NCI-H226 (cell line): ENCODE results near the gene SYT13.
A peak's percentile ranks its signal among the peaks of the same experiment; 100 is the strongest.

ENCODE experiments used
- DNase-seq: peaks from one replicate; pipeline ENCODE4 v3.0.0-alpha.2; 2015

Gene SYT13, protein sequence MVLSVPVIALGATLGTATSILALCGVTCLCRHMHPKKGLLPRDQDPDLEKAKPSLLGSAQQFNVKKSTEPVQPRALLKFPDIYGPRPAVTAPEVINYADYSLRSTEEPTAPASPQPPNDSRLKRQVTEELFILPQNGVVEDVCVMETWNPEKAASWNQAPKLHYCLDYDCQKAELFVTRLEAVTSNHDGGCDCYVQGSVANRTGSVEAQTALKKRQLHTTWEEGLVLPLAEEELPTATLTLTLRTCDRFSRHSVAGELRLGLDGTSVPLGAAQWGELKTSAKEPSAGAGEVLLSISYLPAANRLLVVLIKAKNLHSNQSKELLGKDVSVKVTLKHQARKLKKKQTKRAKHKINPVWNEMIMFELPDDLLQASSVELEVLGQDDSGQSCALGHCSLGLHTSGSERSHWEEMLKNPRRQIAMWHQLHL

DNA sequence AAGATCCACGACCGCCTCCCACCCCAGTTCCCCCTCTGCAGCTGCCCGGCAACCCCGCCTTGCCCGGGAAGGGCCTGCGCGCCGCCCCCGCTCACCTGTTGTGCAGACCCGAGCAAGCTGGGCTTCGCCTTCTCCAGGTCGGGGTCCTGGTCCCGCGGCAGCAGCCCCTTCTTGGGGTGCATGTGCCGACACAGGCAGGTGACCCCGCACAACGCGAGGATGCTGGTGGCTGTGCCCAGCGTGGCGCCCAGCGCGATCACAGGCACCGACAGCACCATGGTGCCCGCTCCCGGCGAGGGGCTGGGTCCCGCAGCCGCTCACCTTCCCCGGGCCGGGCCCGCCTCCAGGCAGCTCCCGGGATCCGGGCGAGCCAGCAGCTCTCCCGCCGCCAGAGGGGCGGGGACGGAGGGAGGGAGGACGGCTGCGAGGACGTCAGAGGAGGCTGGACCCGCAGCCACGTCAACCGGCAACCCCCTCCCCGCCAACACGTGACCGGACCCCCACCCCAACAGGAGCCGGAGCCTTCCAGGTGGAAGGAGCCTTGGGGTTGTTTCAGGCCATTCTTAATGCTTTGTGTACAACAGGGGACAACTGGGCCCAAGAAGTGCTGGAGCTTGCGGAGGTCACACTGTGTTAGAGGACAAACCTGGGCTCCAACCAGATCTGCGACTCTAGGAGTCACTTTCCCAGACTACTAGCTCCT lies at the start of gene SYT13:
SYT13 (minus strand) TSS at position 412 of the 703 bp plus-strand sequence; CDS start at position 278, 134 bp downstream.
- DNase-seq: no peak

DNA sequence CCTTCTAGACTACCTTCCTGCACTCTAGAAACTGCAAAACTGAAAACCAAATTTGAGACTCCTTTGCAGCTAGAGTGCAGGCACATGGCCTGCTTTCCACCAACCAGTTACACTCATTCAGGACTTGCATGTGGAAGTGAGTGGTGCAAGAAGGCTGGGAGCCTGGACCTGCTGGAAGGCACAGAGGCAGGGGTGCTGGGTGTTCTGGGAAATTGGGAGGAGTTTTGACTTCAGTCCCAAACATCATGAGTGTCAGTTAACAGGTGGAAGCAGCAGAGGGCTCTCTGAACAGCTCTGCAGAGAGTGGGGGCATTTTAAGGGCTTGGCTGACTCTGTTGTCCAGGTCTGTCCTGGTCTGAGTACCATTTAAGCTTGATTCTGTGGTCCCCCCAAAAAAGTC lies 49.3 kb upstream of the SYT13 start:
- DNase-seq: no peak

DNA sequence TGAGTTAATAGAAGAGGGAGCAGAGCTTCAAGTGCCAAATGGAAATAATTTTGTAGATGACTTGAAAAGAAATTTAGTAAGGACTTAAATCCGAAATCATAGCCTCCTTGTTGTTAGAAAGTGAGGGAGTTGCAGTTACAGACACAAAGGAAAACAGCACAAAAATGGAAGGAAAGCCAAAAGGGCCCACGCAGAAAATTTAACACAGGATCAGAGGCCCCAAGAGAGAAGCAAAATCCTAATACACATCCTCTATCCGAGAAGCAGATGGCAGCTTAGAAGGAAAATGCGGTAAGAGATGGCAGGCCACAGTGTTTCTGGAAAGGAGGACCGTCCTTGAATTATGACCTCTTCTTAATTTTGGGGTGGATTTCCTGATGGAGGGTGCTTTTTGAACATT lies 48.7 kb upstream of the SYT13 start:
- DNase-seq: no peak

DNA sequence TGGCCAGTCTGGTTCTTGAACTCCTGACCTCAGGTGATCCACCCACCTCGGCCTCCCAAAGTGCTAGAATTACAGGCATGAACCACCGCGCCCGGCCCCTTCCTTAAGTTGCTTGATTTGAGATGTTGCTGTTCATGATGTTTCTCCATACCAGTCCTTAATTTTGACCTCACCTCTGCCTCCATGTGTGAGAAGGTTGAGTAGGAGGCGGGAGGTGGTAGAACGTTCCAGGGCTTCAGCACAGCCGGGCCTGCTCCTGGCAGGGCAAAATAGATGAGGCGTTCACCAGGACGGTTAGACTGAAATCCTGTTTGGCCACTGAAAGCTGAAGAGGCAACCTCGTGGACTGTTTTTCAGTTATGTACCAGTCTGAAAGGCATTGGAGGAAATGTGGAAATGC lies 48.3 kb upstream of the SYT13 start:
- DNase-seq: no peak

DNA sequence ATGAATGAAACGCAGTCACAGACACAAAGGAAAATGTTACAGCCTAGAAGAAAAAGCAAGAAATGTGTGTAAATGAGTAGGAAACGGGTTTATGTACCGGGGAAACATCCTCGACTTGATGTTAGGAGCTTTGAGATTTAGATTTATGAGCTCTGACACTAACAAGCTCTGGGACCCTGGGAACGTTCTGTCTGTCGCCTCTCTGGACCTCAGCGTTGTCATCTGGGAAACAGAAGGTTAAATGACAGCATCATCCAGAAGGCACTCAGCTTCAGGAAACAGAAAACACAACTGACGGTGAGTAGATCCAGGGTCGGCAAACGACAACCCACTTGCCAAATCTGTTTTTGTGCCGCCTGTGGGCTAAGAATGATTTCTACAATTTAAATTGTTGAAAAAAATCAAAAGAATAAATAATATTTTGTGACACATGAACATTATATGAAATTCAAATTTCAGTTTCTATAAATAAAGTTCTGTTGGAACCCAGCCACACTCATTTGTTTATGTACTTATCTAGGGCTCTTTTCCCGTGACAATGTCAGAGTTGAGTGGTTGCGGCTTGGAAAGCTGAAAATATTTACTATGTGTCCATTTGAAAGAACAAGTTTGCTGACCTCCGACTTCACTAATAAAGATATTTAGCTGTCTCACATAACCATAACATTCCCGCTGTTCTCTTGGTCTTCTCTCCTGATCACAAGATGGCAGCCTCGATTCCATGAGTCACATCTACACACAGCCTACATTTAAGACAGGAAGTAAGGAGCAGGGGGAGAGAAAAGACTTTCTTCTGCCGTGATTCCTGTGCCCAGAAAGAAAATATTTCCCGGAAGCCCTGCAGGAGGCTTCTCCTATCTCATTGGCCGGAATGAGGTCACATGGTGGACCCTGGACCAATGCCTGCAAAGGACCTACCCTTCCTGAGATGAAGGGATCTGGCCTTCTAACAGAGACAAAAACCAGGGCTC lies 47.1 kb upstream of the SYT13 start:
- peak; percentile 8 for DNase-seq

DNA sequence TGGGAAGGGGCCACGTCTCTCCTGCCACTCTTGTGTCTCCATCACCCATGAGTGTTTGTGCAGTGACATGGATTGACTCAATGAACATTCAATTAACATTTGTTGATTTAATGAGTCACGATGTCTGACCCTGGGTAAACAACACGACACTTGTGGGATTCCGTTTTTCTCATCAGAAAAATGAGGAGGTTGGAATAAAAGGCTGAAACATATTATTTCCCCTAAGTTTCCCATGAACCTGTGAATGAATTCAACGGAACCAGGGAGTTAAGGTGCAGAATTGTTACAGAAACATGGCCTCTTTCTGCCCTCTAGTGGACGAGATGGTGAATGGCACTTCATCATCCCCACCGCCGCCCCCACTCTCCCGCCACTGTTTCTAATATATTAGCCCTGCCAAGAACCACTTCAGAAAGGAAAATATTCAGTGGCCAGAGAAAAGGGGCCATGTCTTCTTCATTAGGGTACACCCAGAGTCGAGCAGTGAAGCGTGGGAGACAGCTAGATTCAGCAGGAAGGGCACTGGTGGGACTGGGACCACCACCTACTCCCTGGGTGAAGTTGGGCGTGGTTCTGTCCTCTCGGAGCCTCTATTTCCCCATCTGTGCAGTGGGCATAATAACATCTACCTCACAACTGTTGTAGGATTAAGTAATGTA lies 46.3 kb upstream of the SYT13 start:
- no peak for DNase-seq

DNA sequence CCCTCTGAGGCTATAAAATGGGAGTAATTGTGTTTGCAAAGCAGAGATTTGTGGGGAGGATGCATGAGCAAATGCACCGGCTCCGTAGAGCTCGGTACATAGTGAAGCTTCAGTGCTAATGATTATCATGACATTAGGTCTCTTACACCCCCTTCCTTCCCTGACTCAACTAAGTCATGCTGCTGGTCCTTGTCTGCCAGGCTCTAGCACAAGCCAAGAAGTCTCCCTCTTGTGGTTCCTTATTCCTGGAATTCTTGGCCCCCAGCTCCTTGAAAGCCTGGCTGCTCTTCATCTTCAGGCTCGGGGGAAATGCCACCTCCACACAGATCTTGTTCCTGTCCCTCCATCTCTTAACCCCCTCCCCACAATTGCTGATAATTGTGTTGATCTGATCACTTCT lies 45.7 kb upstream of the SYT13 start:
- no peak for DNase-seq

DNA sequence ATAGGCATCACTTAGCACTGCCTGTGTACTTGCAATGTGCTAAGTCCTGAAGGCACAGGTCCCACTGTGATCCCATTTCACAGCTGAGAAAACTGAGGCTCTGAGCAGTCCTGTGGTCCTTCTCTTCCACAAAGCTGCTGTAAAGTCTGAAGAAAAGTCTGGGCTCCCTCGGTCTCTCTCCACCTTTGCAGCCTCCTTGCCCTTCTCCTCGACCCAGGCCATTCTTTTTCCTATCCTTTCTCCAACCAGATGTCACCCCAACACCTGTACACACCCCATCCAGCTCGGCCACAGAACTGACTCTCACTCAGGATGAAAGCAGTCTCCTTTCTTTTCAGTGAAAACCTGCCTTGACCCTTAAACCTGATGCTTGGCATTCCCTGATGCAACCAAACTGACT lies 42.6 kb upstream of the SYT13 start:
- no peak for DNase-seq

DNA sequence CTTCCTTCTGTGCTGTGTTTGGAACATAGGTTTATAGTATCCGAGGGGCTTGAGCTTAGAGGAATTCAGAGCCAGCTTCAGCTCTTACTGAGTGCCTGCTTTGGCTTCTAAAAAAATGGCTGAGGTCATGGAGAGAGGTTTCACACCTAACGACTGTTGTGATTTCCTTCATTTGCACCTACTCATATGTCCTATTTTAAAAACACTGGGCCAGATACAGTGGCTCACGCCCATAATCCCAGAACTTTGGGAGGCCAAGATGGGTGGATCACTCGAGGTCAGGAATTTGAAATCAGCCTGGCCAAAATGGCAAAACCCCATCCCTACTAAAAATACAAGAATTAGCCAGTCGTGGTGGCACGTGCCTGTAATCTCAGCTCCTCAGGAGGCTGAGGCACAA lies 38.3 kb upstream of the SYT13 start:
- DNase-seq: no peak

DNA sequence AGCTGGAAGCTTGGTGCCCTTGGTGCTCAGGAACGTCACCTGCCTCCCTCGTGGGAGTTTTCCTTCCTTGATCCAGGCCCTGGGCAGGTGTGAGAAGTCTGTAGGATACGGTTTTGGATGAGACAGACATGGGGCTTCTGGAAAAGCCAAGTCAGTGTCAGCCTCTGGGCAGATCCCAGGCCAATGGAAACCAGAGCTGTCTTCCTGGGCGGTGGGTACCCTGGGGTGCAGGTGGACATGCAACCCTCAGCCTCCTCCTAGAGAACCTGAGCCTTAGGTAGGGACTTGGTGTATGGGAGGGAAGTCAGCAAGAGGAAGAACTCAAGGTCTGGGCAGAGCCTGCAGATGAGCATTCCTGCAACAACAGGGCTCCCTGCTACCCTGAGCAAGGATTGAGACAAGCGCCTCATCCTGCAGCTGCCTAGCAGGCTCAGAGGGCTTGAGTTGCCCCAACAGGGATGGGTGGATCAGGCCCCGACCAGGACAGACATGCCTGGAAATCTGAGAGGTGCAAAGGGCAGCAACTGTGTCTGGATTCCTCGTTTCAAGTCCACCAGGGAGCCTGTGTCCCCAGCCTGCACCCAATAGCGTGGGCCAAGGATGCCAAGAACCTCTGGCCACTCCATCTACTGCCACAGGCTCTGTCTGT lies 37.6 kb upstream of the SYT13 start:
- DNase-seq: no peak

DNA sequence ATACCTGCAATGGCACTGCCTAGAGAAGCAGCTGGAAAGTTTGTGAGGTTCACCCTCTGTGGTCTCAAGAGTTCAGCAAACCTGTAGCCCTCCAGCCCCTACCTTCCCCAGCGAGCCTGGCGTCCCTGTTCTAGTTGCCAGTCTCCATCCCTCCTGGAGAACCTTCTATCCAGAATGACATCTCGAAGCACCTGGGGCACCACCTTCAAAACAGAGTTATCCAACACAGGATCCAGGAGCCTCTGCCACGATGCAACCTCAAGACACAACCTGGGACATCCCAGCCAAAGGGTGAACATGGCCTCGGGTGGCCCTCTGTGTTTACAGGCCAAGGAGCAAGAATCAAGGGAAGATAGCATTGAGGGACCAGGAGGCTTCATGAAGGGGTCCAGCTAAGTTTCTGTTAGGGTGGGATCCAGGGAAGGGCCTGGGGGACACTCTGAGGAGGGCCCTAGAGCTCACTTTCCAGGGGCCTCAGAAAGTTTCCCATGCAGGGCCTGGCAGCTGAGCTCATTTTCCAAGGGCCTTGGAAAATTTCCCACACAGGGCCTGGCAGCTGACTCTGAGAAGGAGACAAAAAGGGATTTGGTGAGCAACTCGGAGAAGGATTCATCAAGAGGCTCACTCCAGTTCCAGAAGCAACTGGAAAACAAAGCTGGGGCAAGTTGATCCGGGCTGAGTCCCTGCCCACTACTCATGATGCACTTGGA lies 36.9 kb upstream of the SYT13 start:
- DNase-seq: no peak

DNA sequence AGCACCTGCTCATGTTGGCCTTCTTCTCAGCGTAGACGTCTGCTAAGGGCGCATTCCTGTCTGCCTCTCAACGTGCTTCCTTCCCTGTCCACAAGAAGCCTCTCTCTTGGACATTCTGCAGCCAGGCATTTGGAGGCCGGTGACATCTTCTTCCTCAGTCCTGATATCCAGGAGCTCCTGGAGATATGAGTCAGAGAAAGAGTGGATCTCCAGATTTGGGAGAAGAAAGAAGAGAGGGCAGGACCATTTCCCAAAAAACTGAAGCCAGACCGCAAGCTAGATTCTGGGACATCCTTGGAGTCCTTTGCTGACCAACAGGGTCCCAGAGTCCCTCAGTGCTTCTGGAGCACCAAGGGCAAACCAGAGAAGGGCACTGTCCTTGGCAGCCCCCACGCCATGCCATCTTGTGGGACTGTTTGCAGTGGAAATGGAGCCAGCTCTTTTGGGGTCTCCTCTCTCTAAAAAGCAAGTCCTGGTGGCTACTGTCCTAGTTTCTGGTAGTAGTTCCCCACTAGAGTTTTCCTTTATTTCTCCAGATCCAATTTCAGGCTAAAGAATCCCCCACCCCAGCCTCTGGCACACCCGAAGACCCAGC lies 36.1 kb upstream of the SYT13 start:
- DNase-seq: no peak

DNA sequence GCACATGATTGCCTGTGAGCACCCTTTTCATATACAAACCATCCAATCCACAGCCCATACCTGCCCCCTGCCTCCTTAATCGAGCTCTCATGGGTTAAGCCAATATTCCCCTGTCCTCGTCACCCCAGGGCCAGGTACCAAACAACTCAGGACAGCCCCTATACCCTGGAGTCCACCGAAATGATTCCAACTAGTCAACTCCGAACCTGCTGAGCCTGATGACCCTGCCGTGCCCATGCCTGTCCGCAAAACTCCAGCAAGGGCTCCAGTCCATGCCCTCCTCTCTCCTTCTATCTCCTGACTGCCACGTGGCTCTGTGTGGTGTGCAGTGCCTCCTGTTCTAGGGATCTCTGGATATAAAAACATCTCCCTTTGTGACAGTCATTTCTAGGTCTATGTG lies 35.5 kb upstream of the SYT13 start:
- no peak for DNase-seq

DNA sequence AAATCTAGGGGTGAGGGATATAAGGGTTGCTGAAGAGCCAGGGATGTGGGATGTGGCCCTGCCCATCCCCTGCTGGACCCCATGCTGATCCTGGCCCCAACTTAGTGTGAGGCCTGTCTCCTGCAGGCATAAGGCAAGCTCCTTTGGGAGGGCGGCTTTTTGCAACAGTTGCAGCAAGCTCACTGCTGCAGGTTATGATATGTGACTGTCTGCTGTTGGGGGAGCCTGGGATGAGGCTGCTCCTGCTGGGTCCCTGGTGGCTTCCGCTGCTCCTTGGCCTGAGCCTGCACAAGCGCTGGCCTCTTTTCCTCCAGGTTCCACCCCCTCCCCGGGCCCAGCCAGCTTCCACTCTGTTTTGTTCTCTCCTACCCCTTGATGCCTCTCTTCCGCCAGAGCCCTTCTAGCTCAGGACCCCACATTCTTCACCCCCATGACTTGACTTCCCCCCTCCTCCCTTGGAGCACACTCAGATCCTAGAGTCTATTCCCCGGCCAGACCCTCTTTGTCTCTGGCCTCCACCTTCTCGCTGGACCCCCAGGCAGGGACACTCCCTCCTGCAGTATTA lies 35.0 kb upstream of the SYT13 start:
- no peak for DNase-seq

DNA sequence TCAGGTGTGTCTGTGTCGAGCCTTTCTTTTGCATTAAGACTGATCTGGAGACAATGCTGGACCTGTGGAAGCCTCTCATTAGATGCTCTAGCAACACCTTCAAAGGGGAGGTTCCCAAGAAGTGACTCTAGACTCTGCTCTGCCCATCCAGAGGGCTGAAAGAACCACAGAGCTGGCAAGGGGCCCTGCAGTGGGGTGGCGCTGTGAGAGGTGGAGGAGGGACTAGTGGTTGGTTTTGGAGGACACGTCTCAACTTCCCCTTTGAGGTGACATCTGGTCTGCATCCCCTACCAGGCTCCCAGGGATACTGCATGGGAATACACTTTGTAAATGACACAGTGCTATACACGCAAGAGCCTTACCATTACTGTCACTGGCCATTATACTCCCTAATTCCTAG lies 34.2 kb upstream of the SYT13 start:
- no peak for DNase-seq

DNA sequence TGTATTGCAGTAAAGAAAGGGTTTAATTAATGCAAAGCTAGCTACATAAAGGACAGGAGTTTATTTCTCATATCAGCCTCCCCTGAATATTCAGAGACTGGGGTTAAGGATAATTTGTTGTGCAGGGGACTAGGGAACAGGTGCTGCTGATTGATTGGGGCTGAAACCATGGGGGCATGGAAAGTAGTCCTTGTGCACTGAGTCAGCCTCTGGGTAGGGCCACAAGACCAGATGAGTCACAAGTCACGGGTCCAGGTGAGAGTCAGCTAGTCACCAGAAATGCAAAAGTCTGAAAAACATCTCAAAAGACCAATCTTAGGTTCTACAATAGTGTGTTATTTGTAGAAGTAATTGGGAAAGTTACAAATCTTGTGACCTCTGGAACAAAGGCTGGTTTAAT lies 32.9 kb upstream of the SYT13 start:
- no peak for DNase-seq

DNA sequence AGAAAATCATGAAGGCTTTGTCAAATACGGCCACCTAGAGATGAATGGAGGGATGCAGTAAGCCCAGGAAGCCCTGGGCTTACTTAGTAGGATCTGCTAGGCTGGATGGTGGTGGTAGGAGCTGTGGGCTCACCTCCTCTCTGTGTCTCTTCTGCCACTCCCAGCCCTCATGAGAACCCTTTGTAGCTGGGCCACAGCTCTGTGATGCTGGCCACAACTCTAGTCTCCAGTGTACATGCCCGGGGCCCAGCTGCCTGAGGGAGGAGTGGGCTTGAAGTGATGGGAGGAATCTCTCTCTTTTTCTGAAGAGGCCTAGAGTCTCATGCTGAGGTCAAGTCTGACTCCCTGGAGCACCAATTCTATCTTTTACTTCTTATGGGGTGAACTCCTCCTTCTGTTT lies 32.4 kb upstream of the SYT13 start:
- DNase-seq: no peak

DNA sequence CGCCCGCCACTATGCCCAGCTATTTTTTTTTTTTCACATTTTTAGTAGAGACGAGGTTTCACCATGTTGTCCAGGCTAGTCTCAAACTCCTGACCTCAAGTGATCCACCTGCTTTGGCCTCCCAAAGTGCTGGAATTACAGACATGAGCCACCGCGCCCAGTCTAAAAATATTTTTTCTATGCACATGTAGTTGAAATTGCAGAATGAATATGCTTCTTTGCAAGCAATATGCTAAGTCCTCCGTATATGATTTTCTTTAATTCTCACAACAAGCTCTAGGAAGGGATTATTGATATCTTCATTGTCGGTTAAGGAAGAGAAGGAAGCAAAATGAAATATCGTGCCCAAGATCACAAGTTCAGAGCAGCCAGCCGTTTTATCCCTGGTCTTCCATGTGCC lies 30.1 kb upstream of the SYT13 start:
- DNase-seq: no peak

DNA sequence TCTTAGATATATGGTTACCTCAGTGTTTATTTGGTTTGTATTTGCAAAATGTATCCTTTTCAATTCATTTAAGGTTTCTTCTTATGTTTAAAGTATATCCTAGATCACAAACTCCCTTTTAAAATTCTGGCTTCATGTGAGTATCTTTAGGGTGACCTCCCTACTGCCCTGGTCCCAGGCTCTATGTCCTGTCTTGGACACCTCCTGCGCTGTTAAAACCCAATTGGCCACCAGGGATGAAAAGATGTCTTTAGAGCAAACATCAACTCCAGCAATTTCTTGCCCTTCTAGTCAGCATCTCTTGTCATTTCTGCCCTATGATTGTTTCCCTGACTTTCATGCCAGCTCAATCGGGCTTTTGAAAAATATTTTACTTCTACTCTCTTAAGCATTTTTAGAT lies 28.8 kb upstream of the SYT13 start:
- DNase-seq: no peak

DNA sequence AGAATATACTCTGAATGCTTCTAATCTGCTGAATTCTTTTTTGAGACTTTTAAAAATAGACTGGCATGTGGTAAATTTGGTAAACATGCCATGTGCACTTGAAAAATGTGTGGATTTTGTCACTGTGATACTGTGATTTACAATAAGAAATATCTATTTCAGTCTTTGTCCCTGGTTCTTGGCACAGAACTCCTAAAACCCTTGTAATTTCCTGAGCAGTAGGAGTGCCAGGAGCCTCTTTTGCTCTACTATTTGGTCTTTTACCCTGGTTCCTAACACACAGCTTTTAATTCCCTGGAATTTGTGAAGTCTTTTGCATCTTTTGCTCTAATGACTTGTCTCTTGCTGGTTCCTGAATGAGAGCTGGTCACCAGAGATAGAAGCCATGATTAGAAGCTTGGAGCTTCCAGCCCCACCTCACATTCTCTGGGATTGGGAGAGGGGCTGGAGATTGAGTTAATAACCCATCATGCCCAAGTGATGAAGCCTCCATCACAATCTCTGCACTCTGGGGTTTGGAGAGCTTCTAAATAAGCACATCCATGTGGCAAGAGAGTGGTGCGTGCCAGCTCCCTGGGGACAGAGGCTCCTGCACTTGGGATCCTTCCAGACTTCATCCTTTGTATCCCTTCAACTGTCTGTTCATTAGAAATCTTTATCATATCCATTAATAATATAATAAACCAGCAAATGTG lies 27.2 kb upstream of the SYT13 start:
- no peak for DNase-seq
